Measurements from ENCODE around the gene SRBD1. TPM values are rescaled to one million over a fixed set of nuclear protein-coding genes. Genes with fewer than 3 reads are reported as not detected.

SRBD1 gene
- total RNA-seq, 4 donors from 2014 or later = 9.0 to 22.0 (median 13.0) TPM

- H3K9me3 ChIP-seq = no peaks in the 10 kb centered on the region
- intact Hi-C loops (cut with DNase I) = no loop called here
- H3K4me1 ChIP-seq = no peaks in the 10 kb centered on the region
- no peak overlapping the region for H3K27ac ChIP-seq (replicated peaks in 1 of 4)
- DNase-seq (ENCODE audit: extremely low spot score) = no peak
- no peak overlapping the region for H3K4me3 ChIP-seq
- TF ChIP-seq POLR2AphosphoS5 (IDR thresholded peaks at IDR 0.05) (no peak), POLR2A (IDR thresholded peaks at IDR 0.05; ENCODE audit: low read depth) (no peak), CTCF (IDR thresholded peaks at IDR 0.05) (no peak), EP300 (IDR thresholded peaks at IDR 0.05) (no peak)
- H3K27me3 ChIP-seq = no peaks in the 10 kb centered on the region
- H3K36me3 ChIP-seq = peaks cover 0 to 8% (median 0%) of the 10 kb centered on the region in 4 donors
- WGBS = 97% methylated on average over 3 of the region's 3 CpGs
Measured at GRCh38 chr2:45559436-45559835, 51.6 kb downstream of the SRBD1 start.

GRCh38 chr2:45554742-45555140 lies 56.3 kb downstream of the SRBD1 start:
- intact Hi-C loops (cut with DNase I) = no loop called here
- Histone ChIP-seq H3K36me3 (no peaks in the 10 kb centered on the region), H3K4me3 (no peak overlapping the region), H3K27ac (replicated peaks in 1 of 4) (no peak overlapping the region), H3K27me3 (no peaks in the 10 kb centered on the region), H3K4me1 (no peaks in the 10 kb centered on the region), H3K9me3 (no peaks in the 10 kb centered on the region)
- WGBS = 100% methylated on average over 1 of the region's 1 CpG
- TF ChIP-seq EP300 (IDR thresholded peaks at IDR 0.05) (no peak), CTCF (IDR thresholded peaks at IDR 0.05) (no peak), POLR2A (IDR thresholded peaks at IDR 0.05; ENCODE audit: low read depth) (no peak), POLR2AphosphoS5 (IDR thresholded peaks at IDR 0.05) (no peak)
- no peak for DNase-seq (ENCODE audit: extremely low spot score)

- no peaks in the 10 kb centered on the region for H3K36me3 ChIP-seq
- no peaks in the 10 kb centered on the region for H3K4me1 ChIP-seq
- 52% methylated on average over 2 of the region's 2 CpGs for WGBS
- intact Hi-C loops (cut with DNase I) = no loop called here
- DNase-seq (ENCODE audit: extremely low spot score) = no peak
- H3K9me3 ChIP-seq = no peaks in the 10 kb centered on the region
- no peak for TF ChIP-seq POLR2AphosphoS5 (IDR thresholded peaks at IDR 0.05)
- no peak for TF ChIP-seq POLR2A (IDR thresholded peaks at IDR 0.05; ENCODE audit: low read depth)
- no peak for TF ChIP-seq EP300 (IDR thresholded peaks at IDR 0.05)
- no peak for TF ChIP-seq CTCF (IDR thresholded peaks at IDR 0.05)
- H3K27me3 ChIP-seq = no peaks in the 10 kb centered on the region
- no peak overlapping the region for H3K27ac ChIP-seq (replicated peaks in 1 of 4)
- no peak overlapping the region for H3K4me3 ChIP-seq
Measured at GRCh38 chr2:45554073-45554741, 56.9 kb downstream of the SRBD1 start.

GRCh38 chr2:45551862-45552261 lies 59.2 kb downstream of the SRBD1 start:
- WGBS = 89% methylated on average over 5 of the region's 5 CpGs
- Histone ChIP-seq H3K27me3 (no peaks in the 10 kb centered on the region), H3K4me3 (no peak overlapping the region), H3K27ac (replicated peaks in 1 of 4) (no peak overlapping the region), H3K9me3 (no peaks in the 10 kb centered on the region), H3K4me1 (no peaks in the 10 kb centered on the region), H3K36me3 (peaks cover 0 to 5% (median 2%) of the 10 kb centered on the region in 4 donors)
- intact Hi-C loops (cut with DNase I) = no loop called here
- TF ChIP-seq POLR2AphosphoS5 (IDR thresholded peaks at IDR 0.05) (no peak), POLR2A (IDR thresholded peaks at IDR 0.05; ENCODE audit: low read depth) (no peak), EP300 (IDR thresholded peaks at IDR 0.05) (no peak), CTCF (IDR thresholded peaks at IDR 0.05) (no peak)
- DNase-seq (ENCODE audit: extremely low spot score) = no peak

GRCh38 chr2:45545943-45546342 lies 65.1 kb downstream of the SRBD1 start:
- intact Hi-C loops (cut with DNase I) = no loop called here
- Histone ChIP-seq H3K4me3 (no peak overlapping the region), H3K27ac (replicated peaks in 1 of 4) (no peak overlapping the region), H3K4me1 (no peaks in the 10 kb centered on the region), H3K9me3 (peaks cover 0 to 8% (median 0%) of the 10 kb centered on the region in 4 donors), H3K27me3 (no peaks in the 10 kb centered on the region), H3K36me3 (peaks cover 18 to 56% (median 32%) of the 10 kb centered on the region in 4 donors)
- TF ChIP-seq POLR2AphosphoS5 (IDR thresholded peaks at IDR 0.05) (no peak), CTCF (IDR thresholded peaks at IDR 0.05) (no peak), EP300 (IDR thresholded peaks at IDR 0.05) (no peak), POLR2A (IDR thresholded peaks at IDR 0.05; ENCODE audit: low read depth) (no peak)
- DNase-seq (ENCODE audit: extremely low spot score) = no peak

All from esophagus muscularis mucosa (tissue), 4 donors.